Ishikawa (cell line): Measurements from ENCODE around the gene SDHB.

ENCODE experiments used
- CEBPB ChIP-seq: IDR thresholded peaks from 2 replicates; pipeline ENCODE4 v1.6.1; 2012
- EP300 ChIP-seq: IDR thresholded peaks from 2 replicates; pipeline ENCODE4 v1.6.1; 2012; ENCODE audit warnings: borderline replicate concordance
- NFIC ChIP-seq: IDR thresholded peaks from 2 replicates; pipeline ENCODE4 v1.6.1; 2012
- TCF12 ChIP-seq: IDR thresholded peaks from 2 replicates; pipeline ENCODE4 v1.6.1; 2012; ENCODE audit warnings: low read depth
- TEAD4 ChIP-seq: IDR thresholded peaks from 2 replicates; pipeline ENCODE4 v1.6.1; 2012
- YY1 ChIP-seq: IDR thresholded peaks from 2 replicates; pipeline ENCODE4 v1.6.1; 2012; ENCODE audit warnings: low read depth
- ZBTB7A ChIP-seq: IDR thresholded peaks from 2 replicates; pipeline ENCODE4 v1.6.1; 2012; ENCODE audit warnings: low read depth
- TF ChIP-seq, protein P1 (sequence below): IDR thresholded peaks from 2 replicates; pipeline ENCODE4 v1.6.1; 2012; ENCODE audit warnings: low read depth, mild to moderate bottlenecking

DNA sequence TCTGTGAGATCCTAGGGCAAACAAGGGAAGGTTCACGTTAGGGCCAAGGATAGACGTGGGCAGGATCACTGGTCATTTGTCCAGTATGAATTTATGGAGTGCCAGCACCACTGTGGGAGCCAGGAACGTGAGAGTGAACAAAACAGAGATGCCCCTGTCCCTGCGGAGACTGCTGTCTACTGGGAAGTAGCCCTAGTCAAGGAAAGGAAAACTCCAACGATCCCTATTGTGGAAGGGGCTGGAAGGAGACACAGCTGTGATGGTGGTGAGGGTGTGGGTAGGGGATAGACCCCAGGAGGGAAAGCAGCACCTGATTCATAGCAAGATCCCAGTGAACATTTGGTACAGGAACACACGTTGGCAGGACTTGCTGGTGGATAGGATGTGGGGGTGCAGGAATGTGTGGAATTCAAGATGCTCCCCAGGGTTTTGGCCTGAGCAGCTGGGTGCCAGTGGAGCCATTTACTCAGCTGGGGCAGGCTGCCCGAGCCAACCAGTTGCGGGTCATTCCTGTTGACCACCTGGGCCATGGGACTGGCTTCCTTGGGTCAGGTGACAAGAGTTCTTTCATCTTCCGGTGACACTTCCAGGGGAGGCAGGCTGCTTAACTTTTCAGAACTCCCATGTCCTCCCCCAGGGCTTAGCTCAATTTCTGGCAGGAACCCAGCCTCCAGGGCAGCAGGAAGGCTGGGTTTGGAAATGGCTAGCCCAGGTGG, 40.9 kb downstream of the SDHB start:
- TF ChIP-seq, protein P1, sequence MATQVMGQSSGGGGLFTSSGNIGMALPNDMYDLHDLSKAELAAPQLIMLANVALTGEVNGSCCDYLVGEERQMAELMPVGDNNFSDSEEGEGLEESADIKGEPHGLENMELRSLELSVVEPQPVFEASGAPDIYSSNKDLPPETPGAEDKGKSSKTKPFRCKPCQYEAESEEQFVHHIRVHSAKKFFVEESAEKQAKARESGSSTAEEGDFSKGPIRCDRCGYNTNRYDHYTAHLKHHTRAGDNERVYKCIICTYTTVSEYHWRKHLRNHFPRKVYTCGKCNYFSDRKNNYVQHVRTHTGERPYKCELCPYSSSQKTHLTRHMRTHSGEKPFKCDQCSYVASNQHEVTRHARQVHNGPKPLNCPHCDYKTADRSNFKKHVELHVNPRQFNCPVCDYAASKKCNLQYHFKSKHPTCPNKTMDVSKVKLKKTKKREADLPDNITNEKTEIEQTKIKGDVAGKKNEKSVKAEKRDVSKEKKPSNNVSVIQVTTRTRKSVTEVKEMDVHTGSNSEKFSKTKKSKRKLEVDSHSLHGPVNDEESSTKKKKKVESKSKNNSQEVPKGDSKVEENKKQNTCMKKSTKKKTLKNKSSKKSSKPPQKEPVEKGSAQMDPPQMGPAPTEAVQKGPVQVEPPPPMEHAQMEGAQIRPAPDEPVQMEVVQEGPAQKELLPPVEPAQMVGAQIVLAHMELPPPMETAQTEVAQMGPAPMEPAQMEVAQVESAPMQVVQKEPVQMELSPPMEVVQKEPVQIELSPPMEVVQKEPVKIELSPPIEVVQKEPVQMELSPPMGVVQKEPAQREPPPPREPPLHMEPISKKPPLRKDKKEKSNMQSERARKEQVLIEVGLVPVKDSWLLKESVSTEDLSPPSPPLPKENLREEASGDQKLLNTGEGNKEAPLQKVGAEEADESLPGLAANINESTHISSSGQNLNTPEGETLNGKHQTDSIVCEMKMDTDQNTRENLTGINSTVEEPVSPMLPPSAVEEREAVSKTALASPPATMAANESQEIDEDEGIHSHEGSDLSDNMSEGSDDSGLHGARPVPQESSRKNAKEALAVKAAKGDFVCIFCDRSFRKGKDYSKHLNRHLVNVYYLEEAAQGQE = no peak
- TF ChIP-seq CEBPB = no peak
- TF ChIP-seq YY1 = peak; percentile 13; the same call in 1 of the 2 replicates
- TF ChIP-seq ZBTB7A = no peak
- TF ChIP-seq TCF12 = peak; percentile 80
- TF ChIP-seq NFIC = peak; percentile 72
- peak; percentile 95 for TF ChIP-seq TEAD4
- TF ChIP-seq EP300 = no peak
